DOHH2 (cell line): Measurements from ENCODE around the gene GMPPA.

Experiments used
- H3F3A ChIP-seq: fragments of 200-600 bp; sonication (generic), shearing (Covaris generic); 2 replicates; pipeline ENCODE4 v1.6.0; 2016; ENCODE audit warnings: antibody characterized with exemption, mild to moderate bottlenecking; ENCODE audit not compliant: control insufficient read depth, insufficient read depth
- H3K27ac ChIP-seq: fragments of 200-600 bp; sonication (generic); 2 replicates; pipeline ENCODE4 v1.5.1; 2014; ENCODE audit warnings: low read depth, mild to moderate bottlenecking, low read length, moderate library complexity
- H3K27me3 ChIP-seq: fragments of 200-600 bp; sonication (generic); 2 replicates; pipeline ENCODE4 v1.6.1; 2014; ENCODE audit warnings: mild to moderate bottlenecking, low read length, mixed read lengths; ENCODE audit not compliant: control insufficient read depth
- H3K36me3 ChIP-seq: fragments of 200-600 bp; sonication (generic); 2 replicates; pipeline ENCODE4 v1.6.1; 2014; ENCODE audit warnings: mild to moderate bottlenecking, low read length, moderate library complexity, mixed read lengths; ENCODE audit not compliant: control insufficient read depth
- H3K4me1 ChIP-seq: fragments of 200-600 bp; sonication (generic); 2 replicates; pipeline ENCODE4 v1.6.1; 2014; ENCODE audit warnings: mild to moderate bottlenecking, low read length, mixed read lengths; ENCODE audit not compliant: control insufficient read depth
- H3K4me2 ChIP-seq: fragments of 200-600 bp; sonication (generic); 2 replicates; pipeline ENCODE4 v1.6.0; 2014; ENCODE audit warnings: mild to moderate bottlenecking, low read length, moderate library complexity
- H3K4me3 ChIP-seq: fragments of 200-600 bp; sonication (generic); 2 replicates; pipeline ENCODE4 v1.5.1; 2014; ENCODE audit warnings: mild to moderate bottlenecking, low read length, mixed read lengths
- H3K79me2 ChIP-seq: fragments of 200-600 bp; sonication (generic); 2 replicates; pipeline ENCODE4 v1.6.1; 2014; ENCODE audit warnings: mild to moderate bottlenecking, low read length, mixed read lengths; ENCODE audit not compliant: control insufficient read depth
- H3K9me2 ChIP-seq: fragments of 200-600 bp; sonication (generic); replicated peaks from 2 replicates; pipeline ENCODE4 v1.6.1; 2014; ENCODE audit warnings: mild to moderate bottlenecking, low read length, mixed read lengths; ENCODE audit not compliant: control insufficient read depth
- H3K9me3 ChIP-seq: fragments of 200-600 bp; sonication (generic); 2 replicates; pipeline ENCODE4 v1.6.1; 2014; ENCODE audit warnings: antibody characterized with exemption, low read length, mixed read lengths; ENCODE audit not compliant: control insufficient read depth, insufficient read depth
- H4K20me1 ChIP-seq: fragments of 200-600 bp; sonication (generic); 2 replicates; pipeline ENCODE4 v1.6.0; 2014; ENCODE audit warnings: low read depth, mild to moderate bottlenecking, antibody characterized with exemption, low read length, moderate library complexity; ENCODE audit not compliant: control insufficient read depth, insufficient read depth
- CTCF ChIP-seq: fragments of 200-600 bp; sonication (generic); IDR thresholded peaks from one replicate; pipeline ENCODE4 v1.5.1; 2014; ENCODE audit warnings: antibody characterized with exemption, mild to moderate bottlenecking, low read depth, low read length; ENCODE audit not compliant: poor library complexity, severe bottlenecking
- EZH2phosphoT487 ChIP-seq: fragments of 200-600 bp; sonication (generic); IDR thresholded peaks from 2 replicates; pipeline ENCODE4 v1.6.1; 2017; ENCODE audit warnings: borderline replicate concordance, mild to moderate bottlenecking, antibody characterized with exemption, low read length, moderate library complexity, mixed read lengths

GMPPA gene

GRCh38 chr2:219477815-219478214 is 20.9 kb upstream of the GMPPA start:
- Histone ChIP-seq H3K27ac (no peak overlapping the region), H3K4me1 (no peaks in the 10 kb centered on the region), H3K9me2 (no peaks in the 10 kb centered on the region), H3K27me3 (peaks cover 7% of the 10 kb centered on the region), H3F3A (no peaks in the 10 kb centered on the region), H3K9me3 (no peaks in the 10 kb centered on the region), H3K36me3 (no peaks in the 10 kb centered on the region), H3K79me2 (no peaks in the 10 kb centered on the region), H3K4me2 (no peak overlapping the region), H3K4me3 (no peak overlapping the region), H4K20me1 (no peaks in the 10 kb centered on the region)
- TF ChIP-seq CTCF (no peak), EZH2phosphoT487 (no peak)

DNA sequence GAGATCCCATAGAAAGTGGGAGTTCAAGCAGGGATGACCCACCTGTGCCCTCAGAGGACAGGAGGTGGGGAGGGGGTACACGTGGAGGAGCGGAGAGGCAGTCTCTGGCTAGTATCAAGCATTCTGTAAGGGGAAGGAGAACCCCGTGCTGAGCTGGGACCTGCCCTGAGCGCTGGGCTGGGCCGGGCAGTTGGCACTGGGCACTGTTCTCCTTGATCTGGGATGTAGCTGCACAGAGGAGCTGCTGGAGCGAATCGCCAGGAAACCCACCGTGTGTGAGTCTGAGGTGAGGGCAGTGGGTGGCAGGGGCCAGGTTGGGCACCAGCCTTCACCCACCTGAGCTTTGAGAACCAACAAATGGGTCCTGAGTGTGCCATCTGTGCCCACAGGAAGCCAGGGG is 19.8 kb upstream of the GMPPA start:
- Histone ChIP-seq H3K27me3 (peaks cover 13% of the 10 kb centered on the region), H3K4me1 (no peaks in the 10 kb centered on the region), H4K20me1 (no peaks in the 10 kb centered on the region), H3K4me3 (no peak overlapping the region), H3K79me2 (no peaks in the 10 kb centered on the region), H3K36me3 (no peaks in the 10 kb centered on the region), H3F3A (no peaks in the 10 kb centered on the region), H3K27ac (no peak overlapping the region), H3K9me3 (no peaks in the 10 kb centered on the region), H3K9me2 (no peaks in the 10 kb centered on the region), H3K4me2 (no peak overlapping the region)
- no peak for TF ChIP-seq EZH2phosphoT487
- TF ChIP-seq CTCF = no peak

DNA sequence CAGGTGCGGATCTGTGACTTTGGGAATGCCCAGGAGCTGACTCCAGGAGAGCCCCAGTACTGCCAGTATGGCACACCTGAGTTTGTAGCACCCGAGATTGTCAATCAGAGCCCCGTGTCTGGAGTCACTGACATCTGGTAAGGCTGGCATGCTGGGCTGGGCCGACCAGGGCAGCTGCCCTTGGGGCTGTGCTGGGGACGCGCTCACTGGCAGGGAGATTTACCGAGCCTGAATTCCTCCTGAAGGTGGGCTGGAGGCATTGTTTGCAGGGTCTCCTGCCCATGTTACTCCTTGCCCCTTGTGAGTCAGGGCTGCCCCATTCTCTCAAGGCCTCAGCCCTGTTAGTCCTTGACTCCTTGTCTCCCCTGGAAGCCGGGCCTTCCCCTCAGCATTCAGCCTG is 18.7 kb upstream of the GMPPA start:
- H3K27me3 ChIP-seq = peaks cover 19% of the 10 kb centered on the region
- H3K27ac ChIP-seq = no peak overlapping the region
- no peaks in the 10 kb centered on the region for H3F3A ChIP-seq
- no peaks in the 10 kb centered on the region for H3K4me1 ChIP-seq
- H3K36me3 ChIP-seq = no peaks in the 10 kb centered on the region
- H3K4me3 ChIP-seq = no peak overlapping the region
- no peaks in the 10 kb centered on the region for H3K9me3 ChIP-seq
- H4K20me1 ChIP-seq = no peaks in the 10 kb centered on the region
- H3K79me2 ChIP-seq = no peaks in the 10 kb centered on the region
- no peaks in the 10 kb centered on the region for H3K9me2 ChIP-seq
- no peak overlapping the region for H3K4me2 ChIP-seq
- TF ChIP-seq EZH2phosphoT487 (no peak), CTCF (no peak)
